Fibroblast of lung (primary cell): ENCODE results near the gene MSI2. TPM values are rescaled to one million over a fixed set of nuclear protein-coding genes. Genes with fewer than 3 reads are reported as not detected.

Experiments used
- DNase-seq, 2 donors: peaks; one replicate each; pipeline versions ENCODE4 v3.0.0 to v3.0.0-alpha.2; 2010; ENCODE audit warnings: low read depth in 2 of 2
- H2AFZ ChIP-seq: 2 replicates; pipeline ENCODE4 v1.5.1; 2012; ENCODE audit warnings: low read length, control low read depth, inconsistent platforms
- H3K27ac ChIP-seq: 2 replicates; pipeline ENCODE4 v1.5.1; 2011; ENCODE audit warnings: low read length, control low read depth; ENCODE audit not compliant: insufficient read depth
- H3K27me3 ChIP-seq: 2 replicates; pipeline ENCODE4 v1.5.1; 2011; ENCODE audit warnings: mild to moderate bottlenecking, low read length; ENCODE audit not compliant: control insufficient read depth, insufficient read depth
- H3K36me3 ChIP-seq: 2 replicates; pipeline ENCODE4 v1.5.1; 2011; ENCODE audit warnings: low read length; ENCODE audit not compliant: control insufficient read depth, insufficient read depth
- H3K4me1 ChIP-seq: 2 replicates; pipeline ENCODE4 v1.5.1; 2011; ENCODE audit warnings: low read length; ENCODE audit not compliant: control insufficient read depth, insufficient read depth; ENCODE audit errors: extremely low read depth
- H3K4me2 ChIP-seq: 2 replicates; pipeline ENCODE4 v1.5.1; 2011; ENCODE audit warnings: low read length, control low read depth; ENCODE audit not compliant: insufficient read depth; ENCODE audit errors: extremely low read depth
- H3K4me3 ChIP-seq, 4 experiments: fragments of 200-600 bp in 1 of 4; sonication (generic) in 1 of 4; replicated peaks in 1 of 4; 2 replicates each; pipeline ENCODE4 v1.5.1; 2011 to 2016; ENCODE audit warnings: low read length in 4 of 4, low read depth in 3 of 4, mild to moderate bottlenecking in 3 of 4, control low read depth in 2 of 4, inconsistent platforms in 1 of 4, mixed read lengths in 1 of 4; ENCODE audit not compliant: insufficient read depth in 1 of 4; ENCODE audit errors: control extremely low read depth in 1 of 4
- H3K79me2 ChIP-seq: 2 replicates; pipeline ENCODE4 v1.5.1; 2012; ENCODE audit warnings: mild to moderate bottlenecking, low read length, inconsistent platforms; ENCODE audit not compliant: control insufficient read depth, insufficient read depth
- H3K9ac ChIP-seq: 2 replicates; pipeline ENCODE4 v1.5.1; 2011; ENCODE audit warnings: mild to moderate bottlenecking, low read length, control low read depth; ENCODE audit not compliant: insufficient read depth
- H3K9me3 ChIP-seq: 2 replicates; pipeline ENCODE4 v1.5.1; 2012; ENCODE audit warnings: low read depth, low read length; ENCODE audit not compliant: control insufficient read depth, insufficient read depth
- H4K20me1 ChIP-seq: 2 replicates; pipeline ENCODE4 v1.5.1; 2011; ENCODE audit warnings: low read length; ENCODE audit not compliant: control insufficient read depth, insufficient read depth; ENCODE audit errors: extremely low read depth
- EZH2 ChIP-seq: IDR thresholded peaks from 2 replicates; pipeline ENCODE4 v1.5.1; 2012; ENCODE audit warnings: low read length, control low read depth, mild to moderate bottlenecking; ENCODE audit errors: missing control alignments
- polyA plus RNA-seq, 2 donors: library from polyadenylated mRNA; depleted of rRNA in 1 of 2; stranded (reverse) in 1 of 2; unstranded in 1 of 2; fragments of >200 nt; gene quantifications; 2 replicates each; pipeline ENCODE4 v1.2.1, GENCODE V29; 2011 to 2012; ENCODE audit warnings: missing spikeins in 1 of 2
- total RNA-seq: library from RNA; depleted of rRNA; stranded (reverse); fragments of >200 nt; gene quantifications from 2 replicates; pipeline ENCODE4 v1.2.1, GENCODE V29; 2014
- TF ChIP-seq, protein P1 (sequence below), 2 donors: IDR thresholded peaks in 1 of 2; conservative IDR thresholded peaks in 1 of 2; 1 replicate in 1 of 2; 2 replicates in 1 of 2; pipeline ENCODE4 v1.5.1; 2011 to 2012; ENCODE audit warnings: low read length in 2 of 2, control low read depth in 1 of 2, inconsistent platforms in 1 of 2, low read depth in 1 of 2, mild to moderate bottlenecking in 1 of 2

MSI2 gene
- total and polyA plus RNA-seq, 2 donors (not counting 1 experiment from before 2014, with no cell fraction given), result 6.8 to 14.2 TPM

- no peak overlapping the region for H3K9ac ChIP-seq
- TF ChIP-seq EZH2, result no peak
- TF ChIP-seq, protein P1, sequence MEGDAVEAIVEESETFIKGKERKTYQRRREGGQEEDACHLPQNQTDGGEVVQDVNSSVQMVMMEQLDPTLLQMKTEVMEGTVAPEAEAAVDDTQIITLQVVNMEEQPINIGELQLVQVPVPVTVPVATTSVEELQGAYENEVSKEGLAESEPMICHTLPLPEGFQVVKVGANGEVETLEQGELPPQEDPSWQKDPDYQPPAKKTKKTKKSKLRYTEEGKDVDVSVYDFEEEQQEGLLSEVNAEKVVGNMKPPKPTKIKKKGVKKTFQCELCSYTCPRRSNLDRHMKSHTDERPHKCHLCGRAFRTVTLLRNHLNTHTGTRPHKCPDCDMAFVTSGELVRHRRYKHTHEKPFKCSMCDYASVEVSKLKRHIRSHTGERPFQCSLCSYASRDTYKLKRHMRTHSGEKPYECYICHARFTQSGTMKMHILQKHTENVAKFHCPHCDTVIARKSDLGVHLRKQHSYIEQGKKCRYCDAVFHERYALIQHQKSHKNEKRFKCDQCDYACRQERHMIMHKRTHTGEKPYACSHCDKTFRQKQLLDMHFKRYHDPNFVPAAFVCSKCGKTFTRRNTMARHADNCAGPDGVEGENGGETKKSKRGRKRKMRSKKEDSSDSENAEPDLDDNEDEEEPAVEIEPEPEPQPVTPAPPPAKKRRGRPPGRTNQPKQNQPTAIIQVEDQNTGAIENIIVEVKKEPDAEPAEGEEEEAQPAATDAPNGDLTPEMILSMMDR (conservative IDR thresholded peaks at IDR 0.05 in 1 of 2, IDR thresholded peaks at IDR 0.05 in 1 of 2; ENCODE audit: low read depth in 1 of 2, low read length in 2 of 2), result no peak
These were observed 109.8 kb downstream of the MSI2 start for GRCh38 chr17:57366177-57366557.

GRCh38 chr17:57366558-57367351 lies 110.4 kb downstream of the MSI2 start:
- no peak overlapping the region for H3K27ac ChIP-seq
- no peaks in the 10 kb centered on the region for H3K27me3 ChIP-seq
- H3K4me3 ChIP-seq, result no peak overlapping the region
- no peaks in the 10 kb centered on the region for H3K9me3 ChIP-seq
- H3K36me3 ChIP-seq, result no peaks in the 10 kb centered on the region
- H2AFZ ChIP-seq, result no peak overlapping the region
- H4K20me1 ChIP-seq, result no peaks in the 10 kb centered on the region
- no peak overlapping the region for H3K4me2 ChIP-seq
- H3K9ac ChIP-seq, result no peak overlapping the region
- no peaks in the 10 kb centered on the region for H3K79me2 ChIP-seq
- peak in 1 of 2 donors; percentile 38 for DNase-seq
- TF ChIP-seq, protein P1 (conservative IDR thresholded peaks at IDR 0.05 in 1 of 2, IDR thresholded peaks at IDR 0.05 in 1 of 2; ENCODE audit: low read depth in 1 of 2, low read length in 2 of 2), result no peak
- no peak for TF ChIP-seq EZH2
- H3K4me1 ChIP-seq, result no peaks in the 10 kb centered on the region

More at GRCh38 chr17:57366177-57366557, 109.8 kb downstream of the MSI2 start:
- Histone ChIP-seq H3K36me3 (no peaks in the 10 kb centered on the region), H3K4me3 (no peak overlapping the region), H3K27ac (no peak overlapping the region), H3K4me1 (no peaks in the 10 kb centered on the region), H3K9me3 (no peaks in the 10 kb centered on the region), H4K20me1 (no peaks in the 10 kb centered on the region), H3K79me2 (no peaks in the 10 kb centered on the region), H3K27me3 (no peaks in the 10 kb centered on the region), H3K4me2 (no peak overlapping the region), H2AFZ (no peak overlapping the region)
- no peak for DNase-seq

DNA sequence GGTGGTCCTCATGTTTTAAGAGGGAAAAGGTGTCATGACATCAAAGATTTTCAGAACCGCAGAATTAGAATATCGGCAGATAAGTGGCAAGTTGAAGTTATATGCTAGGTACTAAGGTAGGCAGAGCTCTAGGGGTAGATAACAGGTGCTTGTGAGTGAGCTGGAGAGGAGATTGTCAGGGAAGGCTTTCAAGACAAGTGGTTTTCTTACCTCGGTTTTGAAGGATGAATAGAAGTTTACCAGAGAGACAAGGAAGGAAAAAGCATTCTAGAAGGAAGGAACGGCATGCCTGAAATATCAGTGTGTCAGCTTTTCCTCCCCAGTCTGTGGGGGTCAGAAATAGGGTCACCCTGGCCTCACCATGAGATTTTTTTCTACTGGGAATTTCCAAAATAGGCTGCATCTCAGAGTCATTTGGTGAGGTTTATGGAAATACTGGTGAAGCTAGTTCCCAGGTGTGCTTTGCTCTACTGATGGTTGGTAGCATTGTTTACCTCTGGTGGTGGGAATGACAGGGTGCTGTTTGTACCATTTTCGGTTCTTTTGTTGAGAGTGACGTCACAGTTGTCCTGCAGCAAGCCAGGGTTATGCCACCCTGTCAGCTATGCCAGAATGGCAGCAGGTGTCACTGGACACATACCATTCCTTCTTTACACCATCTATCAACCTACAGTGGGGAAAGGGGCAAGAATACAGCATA lies 112.5 kb downstream of the MSI2 start:
- Histone ChIP-seq H4K20me1 (no peaks in the 10 kb centered on the region), H3K27me3 (no peaks in the 10 kb centered on the region), H3K9ac (no peak overlapping the region), H3K79me2 (no peaks in the 10 kb centered on the region), H3K36me3 (no peaks in the 10 kb centered on the region), H3K9me3 (no peaks in the 10 kb centered on the region), H3K4me3 (no peak overlapping the region), H3K4me1 (no peaks in the 10 kb centered on the region), H3K27ac (no peak overlapping the region), H3K4me2 (no peak overlapping the region), H2AFZ (no peak overlapping the region)
- no peak for DNase-seq
- TF ChIP-seq EZH2, result no peak
- TF ChIP-seq, protein P1 (conservative IDR thresholded peaks at IDR 0.05 in 1 of 2, IDR thresholded peaks at IDR 0.05 in 1 of 2; ENCODE audit: low read depth in 1 of 2, low read length in 2 of 2), result no peak
